GM18526 (cell line): ENCODE results near the gene CPZ.

Experiments
- POLR2A ChIP-seq: IDR thresholded peaks from 3 replicates; pipeline ENCODE4 v1.6.1; 2011; ENCODE audit not compliant: insufficient read length; ENCODE audit errors: extremely low read depth

CPZ gene

GRCh38 chr4:8592366-8593263 lies at the start of gene CPZ:
CPZ (plus strand) TSS chr4:8592765; CDS start chr4:8592834, 69 bp downstream.
- TF ChIP-seq POLR2A: no peak

DNA sequence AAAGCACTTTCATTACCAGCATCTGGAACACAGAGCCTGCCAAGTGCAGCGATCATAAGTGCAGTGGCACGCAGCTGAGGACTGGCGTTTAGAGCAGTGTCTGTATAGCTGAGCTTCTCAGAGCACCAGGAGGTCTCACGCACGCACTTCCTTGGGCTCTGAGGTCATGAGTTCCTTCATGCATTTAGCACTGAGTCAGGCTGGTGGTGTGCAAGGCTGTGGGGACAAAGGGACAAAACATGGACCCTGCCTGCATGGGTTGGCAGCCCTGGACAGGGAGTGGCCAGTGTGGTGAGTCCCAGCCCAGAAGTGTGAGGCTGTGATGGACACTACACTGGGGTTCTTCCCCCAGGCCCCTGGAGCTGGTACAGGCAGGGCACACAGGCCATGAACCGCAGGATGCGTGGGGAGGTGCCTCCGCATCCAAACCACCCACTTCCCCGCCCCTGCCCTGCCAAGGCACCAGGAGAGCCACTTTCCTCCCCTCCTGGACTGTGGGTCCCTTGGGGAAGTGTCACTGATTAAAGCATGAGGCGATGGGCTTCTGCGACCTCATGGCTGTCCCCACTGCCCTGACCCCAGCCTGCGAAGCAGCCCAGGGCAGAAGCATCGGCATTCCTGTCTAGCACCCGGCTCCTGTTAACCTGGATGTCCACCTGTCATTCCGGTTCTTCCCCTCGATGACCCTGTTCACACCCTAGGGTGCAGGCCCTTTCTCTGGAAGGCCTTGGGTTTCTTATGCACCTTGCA lies 49.6 kb upstream of the CPZ start:
- TF ChIP-seq POLR2A: no peak

- TF ChIP-seq POLR2A: no peak
Measured at GRCh38 chr4:8543623-8544022, 48.9 kb upstream of the CPZ start.

GRCh38 chr4:8544282-8544681 lies 48.3 kb upstream of the CPZ start:
- TF ChIP-seq POLR2A: no peak

DNA sequence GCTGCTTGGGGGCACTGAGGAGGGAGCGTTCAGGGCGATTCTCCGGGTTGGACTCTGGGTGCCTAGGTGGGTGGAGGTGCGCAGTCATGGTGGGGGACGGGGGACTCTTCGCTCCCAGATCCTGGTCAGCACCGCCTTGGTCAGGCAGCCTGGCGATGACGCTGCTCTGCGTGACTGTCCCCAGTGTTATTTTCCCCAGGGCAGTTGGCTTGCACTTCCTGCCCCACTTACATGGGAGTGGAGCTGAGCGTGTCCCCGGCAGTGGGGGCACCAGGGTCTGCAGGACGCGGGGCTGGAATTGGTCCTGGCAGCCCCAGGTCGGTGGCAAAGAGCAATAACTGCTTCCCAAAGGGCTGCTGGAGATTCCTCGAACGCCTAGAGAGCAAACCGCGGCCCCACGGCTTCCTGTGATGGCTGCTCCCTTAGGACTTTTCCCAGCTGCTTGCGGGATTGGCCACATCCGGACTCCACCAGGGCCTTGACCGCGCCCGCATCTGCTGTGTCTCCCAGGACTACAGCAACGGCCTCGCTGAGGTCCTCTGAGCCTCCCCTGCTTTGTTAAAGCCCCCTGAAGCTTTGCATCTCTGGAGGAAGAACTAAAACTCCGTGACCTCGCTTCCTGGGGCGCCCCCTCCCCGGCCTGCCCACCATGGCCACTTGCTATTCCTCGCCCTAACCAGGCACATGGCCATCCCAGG lies 47.7 kb upstream of the CPZ start:
- no peak for TF ChIP-seq POLR2A

DNA sequence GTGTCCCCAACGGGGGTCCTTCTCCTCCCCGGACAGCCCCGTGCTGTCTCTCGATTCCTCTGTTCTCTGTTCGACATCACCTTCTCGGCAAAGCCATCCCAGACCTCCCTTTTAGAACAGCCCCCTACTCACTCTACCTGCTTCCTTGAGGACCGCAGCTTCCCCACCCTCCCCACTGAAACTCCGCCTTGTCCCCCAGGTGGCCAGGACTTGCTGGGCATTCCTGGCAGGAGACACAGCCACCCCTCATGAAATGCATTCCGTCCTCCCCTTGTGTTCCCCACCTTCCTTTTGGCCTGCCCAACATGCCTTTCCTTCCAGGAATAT lies 47.2 kb upstream of the CPZ start:
- no peak for TF ChIP-seq POLR2A

DNA sequence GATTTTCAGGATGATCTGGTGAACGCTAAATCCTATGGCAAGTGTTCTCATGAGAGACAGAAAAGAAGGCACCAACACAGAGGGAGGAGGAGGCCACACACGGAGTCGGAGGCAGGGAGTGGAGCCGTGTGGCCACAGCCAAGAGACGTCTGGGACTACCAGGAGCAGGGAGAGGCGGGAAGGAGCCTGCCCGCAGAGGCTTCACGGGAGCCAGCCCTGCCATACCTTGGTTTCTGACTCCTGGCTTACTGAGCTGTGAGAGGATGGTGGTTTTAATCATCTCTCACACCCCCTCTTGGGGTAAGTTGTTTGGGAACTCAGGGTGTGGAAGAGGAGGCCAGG lies 45.8 kb upstream of the CPZ start:
- TF ChIP-seq POLR2A: no peak

GRCh38 chr4:8547108-8547911 lies 45.3 kb upstream of the CPZ start:
- TF ChIP-seq POLR2A: no peak

DNA sequence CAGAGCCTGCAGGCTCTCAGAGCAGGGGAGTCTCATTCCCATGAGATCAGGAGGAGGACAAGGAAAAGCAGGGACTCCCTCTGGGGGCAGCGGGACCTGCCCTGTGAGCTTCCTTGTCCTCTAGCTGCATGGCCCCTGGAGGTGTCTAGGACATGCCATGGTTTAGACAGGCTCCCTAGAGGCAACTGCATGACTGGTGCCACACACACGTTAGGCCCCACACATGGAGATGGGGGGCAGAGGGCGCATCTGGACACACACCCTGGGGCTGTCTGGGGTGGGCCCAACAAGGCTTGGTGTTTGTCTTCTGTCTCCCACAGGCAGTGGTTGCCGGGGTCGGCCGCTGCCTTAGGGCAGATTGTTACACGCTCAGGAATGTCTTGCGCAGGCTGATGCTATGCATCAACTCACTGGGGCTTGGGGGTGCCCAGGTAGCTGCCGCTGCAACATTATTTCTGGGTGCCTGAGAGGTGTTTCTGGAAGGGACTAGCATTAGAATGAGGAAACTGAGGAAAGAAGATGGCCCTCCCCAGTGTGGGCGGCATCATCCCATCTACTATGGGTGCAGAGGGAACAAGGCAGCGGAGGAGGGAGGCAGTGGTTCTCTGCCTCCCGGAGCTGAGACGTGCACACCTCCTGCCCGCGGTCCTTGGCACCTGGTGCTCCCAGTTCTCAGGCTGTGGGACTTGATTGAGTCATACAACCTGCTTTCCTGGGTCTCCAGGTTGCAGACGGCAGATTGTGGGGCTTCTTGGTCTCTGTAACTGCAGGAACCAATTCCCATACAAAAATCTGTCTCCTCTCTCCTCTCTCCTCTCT lies 44.4 kb upstream of the CPZ start:
- no peak for TF ChIP-seq POLR2A

GRCh38 chr4:8548731-8549351 lies 43.7 kb upstream of the CPZ start:
- TF ChIP-seq POLR2A: no peak

DNA sequence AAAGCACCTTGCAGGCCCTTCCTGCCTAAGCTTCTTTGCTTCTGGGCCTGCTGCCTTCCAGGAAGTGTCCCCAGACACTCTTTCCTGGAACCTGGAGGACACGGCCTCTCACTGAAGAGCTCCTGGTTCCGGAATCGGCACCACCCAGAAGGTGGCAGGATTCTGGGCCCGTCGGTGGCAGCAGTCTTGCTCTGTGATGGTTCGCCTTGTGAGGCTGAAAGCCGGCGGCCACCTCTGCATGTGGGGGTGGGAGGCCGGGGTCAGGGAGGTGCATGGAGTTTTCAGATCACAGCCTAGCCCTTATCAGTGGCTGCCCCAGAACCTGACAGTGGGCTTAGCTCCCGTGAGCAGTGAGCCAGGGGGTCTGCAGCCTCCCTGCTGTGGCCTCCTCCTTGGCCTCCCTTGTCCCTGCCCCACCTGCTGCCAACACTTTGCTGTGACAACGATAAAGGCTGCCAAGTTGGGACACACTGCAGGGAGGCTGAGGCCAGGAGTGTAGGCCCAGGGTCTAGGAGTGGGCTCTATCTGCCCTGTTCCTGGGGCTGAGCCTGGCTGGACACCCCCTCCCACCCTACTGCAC lies 43.1 kb upstream of the CPZ start:
- TF ChIP-seq POLR2A: no peak

DNA sequence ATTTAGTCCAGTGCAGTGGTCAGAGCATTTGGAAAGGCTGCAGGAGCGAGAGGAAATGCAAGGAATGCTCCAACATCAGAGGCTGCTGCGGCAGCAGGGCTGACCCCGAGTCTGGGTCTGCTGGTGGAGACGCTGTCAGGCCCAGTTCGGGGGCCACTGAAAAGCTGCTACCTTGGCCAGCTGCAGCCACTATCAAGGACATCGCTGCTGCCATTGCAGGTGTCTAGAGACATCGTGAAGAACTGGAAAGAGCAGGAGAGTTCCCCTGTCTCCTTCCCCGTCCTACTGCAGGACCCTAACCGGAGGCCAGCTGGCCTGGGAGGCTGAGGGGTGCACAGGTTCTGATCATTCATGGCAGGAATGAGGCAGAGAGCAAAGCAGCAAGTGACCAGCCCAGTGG lies 41.9 kb upstream of the CPZ start:
- no peak for TF ChIP-seq POLR2A

DNA sequence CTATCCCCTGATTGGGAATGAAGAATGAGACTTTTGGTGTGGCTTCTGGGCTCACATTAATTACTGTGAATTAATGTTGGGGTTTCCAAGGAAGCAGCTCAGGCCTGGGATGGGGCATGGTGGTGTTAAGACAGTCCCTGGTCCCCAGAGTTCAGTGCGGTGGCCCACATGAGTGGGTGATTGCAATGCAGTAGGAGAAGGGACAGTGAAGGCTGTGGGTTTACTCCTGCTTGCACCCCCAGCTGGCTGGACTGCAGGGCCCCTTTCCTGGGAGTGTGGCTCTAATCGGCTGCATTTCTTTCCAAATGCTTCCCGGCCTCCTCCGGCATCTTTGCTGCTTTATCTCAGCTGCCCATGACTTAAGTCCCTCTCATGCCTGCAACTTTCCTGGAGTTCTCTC lies 40.5 kb upstream of the CPZ start:
- no peak for TF ChIP-seq POLR2A

- no peak for TF ChIP-seq POLR2A
Measured at GRCh38 chr4:8552581-8553205, 39.9 kb upstream of the CPZ start.

- no peak for TF ChIP-seq POLR2A
Measured at GRCh38 chr4:8553216-8553615, 39.3 kb upstream of the CPZ start.
